CD4-positive, alpha-beta T cell treated with Interleukin-6 at 100 ng/mL for 8 hours (primary cell): ENCODE data around the gene KCNH6.

Experiments
- DNase-seq: peaks from one replicate; pipeline ENCODE4 v3.0.0-alpha.2; 2020; ENCODE audit warnings: mixed read lengths, low spot score

Gene KCNH6

DNA sequence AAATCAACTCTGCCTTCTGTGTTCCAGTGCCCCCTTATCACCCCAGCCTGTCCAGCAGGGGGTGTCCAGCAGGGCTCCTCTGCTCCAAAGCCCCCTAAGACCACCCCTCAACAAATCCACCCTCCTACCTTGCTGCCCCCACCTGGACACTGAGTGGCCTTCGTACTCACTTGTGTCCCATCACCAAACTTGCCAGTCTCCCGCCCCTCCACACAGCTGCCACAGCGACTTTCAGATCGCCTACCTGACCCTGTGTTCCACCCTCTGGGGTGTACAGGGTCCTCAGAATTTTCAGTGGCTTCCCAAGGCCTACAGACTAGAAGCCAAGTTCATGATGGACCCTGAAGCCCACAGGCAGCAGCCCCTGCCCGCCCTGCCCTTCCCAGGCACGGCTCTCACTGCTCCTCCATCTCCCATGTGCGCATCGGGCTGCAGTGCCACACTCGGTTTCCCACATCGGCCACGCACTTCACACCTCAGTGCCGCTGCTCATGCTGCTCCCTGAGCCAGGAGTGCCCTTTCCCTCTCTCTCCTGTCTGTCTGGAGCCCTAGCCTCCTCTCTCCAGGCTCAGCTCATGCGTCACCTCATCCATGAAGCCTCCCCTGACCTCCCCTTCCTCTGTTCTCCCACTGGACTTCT lies 11.8 kb downstream of the KCNH6 start:
- no peak for DNase-seq

DNA sequence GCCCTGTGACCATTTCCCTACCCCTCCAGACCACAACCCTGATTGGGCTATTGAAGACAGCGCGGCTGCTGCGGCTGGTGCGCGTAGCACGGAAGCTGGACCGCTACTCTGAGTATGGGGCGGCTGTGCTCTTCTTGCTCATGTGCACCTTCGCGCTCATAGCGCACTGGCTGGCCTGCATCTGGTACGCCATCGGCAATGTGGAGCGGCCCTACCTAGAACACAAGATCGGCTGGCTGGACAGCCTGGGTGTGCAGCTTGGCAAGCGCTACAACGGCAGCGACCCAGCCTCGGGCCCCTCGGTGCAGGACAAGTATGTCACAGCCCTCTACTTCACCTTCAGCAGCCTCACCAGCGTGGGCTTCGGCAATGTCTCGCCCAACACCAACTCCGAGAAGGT lies 12.5 kb downstream of the KCNH6 start:
- no peak for DNase-seq

DNA sequence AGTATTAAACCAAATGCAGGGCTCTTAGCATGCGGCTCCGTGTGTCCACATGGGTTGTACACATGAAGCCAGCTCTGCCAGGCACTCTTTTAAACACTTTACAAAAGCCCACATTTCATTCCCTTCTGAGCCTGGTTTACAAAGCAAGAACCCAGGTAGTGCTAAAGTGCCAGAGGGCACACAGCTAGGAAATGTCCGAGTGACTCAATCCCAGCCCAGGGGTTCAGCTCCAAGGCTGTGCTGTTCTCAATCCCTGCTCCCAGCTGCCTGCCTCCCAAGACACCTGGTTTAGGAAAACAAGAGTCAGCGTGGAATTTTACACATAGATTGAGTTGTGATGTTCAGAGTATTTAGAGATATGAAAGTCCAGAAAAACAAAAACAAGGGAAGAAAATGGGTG lies 13.8 kb downstream of the KCNH6 start:
- DNase-seq = no peak

DNA sequence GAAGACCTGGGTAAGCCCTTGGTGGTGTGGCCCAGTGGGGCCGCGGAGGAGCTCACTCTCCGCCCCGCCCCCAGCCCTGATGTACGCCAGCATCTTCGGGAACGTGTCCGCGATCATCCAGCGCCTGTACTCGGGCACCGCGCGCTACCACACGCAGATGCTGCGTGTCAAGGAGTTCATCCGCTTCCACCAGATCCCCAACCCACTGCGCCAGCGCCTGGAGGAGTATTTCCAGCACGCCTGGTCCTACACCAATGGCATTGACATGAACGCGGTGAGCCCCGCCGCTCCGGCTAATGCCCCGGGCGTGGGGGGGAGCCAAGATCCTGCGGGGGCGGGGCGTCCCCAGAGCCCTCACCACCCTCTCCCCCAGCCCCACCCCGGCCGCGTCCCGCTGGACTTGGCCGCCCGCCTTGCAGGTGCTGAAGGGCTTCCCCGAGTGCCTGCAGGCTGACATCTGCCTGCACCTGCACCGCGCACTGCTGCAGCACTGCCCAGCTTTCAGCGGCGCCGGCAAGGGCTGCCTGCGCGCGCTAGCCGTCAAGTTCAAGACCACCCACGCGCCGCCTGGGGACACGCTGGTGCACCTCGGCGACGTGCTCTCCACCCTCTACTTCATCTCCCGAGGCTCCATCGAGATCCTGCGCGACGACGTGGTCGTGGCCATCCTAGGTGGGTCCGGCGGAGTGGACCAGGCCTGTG lies 15.0 kb downstream of the KCNH6 start:
- DNase-seq = no peak

DNA sequence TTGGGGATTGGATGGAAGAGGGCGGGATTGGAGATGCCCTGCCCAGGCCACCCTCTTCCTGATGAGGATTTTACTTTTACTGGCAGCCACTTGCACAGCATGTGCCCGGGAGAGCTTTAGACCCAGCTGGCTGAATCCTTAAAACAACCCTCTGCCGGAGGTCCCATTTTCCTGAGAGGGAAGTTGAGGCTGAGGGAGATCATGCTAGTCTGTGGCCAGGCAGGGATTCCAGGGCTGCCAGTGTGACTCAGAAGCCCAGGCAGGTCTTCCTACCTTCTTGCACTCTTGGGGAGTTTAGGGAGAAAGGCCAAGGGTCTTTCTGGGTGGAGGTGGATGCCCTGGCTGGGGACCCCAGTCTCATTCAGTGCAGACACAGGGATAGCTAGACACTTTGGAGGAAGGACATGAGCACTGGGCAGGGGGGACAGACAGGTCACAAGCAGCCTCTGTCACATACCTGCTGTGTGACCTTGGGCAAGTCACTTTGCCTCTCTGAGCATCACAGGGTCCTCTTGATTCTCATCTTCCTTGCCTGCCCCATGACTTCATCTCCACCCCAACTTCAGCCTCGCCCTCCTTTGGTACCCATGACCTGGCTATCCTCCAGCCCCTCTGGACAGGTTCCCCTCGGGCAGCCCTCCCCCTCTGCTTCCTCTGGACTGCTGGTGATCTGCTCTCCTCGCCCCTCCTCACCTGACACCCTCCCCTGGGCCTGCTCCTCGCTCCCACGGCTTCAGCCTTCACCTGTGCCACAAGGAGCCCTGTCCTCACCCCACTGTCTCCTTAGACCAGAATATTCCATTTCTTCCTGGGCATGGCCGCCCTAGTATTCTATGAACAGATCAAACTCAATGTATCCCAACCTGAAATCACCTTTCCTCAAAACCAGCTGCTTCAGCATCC lies 15.8 kb downstream of the KCNH6 start:
- no peak for DNase-seq

DNA sequence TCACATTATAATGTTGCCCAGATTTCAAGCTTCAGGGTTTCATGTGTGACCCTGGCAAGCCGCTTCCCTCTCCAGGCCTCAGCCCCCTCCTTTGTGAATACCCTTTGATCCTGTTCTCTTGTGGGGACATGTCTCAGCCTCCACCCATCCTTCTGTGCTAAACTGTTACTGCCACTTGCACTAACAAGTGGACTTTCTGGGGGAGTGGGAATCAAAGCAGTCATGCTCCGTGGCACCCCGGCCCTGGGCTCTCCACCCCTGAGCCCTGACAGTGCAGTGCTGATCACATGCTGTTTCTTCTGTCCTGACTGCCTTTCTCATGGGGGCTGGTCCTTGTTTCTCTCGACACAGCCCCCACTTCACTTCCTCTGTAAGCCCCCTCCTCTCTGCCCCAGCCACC lies 17.4 kb downstream of the KCNH6 start:
- DNase-seq = no peak

DNA sequence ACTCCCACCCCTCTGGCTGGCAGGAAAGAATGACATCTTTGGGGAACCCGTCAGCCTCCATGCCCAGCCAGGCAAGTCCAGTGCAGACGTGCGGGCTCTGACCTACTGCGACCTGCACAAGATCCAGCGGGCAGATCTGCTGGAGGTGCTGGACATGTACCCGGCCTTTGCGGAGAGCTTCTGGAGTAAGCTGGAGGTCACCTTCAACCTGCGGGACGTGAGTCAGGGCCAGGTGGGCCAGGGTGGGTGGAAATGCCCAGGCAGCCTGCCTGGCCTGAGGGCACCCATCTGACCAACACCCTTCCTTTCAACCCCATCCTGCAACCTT lies 19.0 kb downstream of the KCNH6 start:
- DNase-seq = no peak

DNA sequence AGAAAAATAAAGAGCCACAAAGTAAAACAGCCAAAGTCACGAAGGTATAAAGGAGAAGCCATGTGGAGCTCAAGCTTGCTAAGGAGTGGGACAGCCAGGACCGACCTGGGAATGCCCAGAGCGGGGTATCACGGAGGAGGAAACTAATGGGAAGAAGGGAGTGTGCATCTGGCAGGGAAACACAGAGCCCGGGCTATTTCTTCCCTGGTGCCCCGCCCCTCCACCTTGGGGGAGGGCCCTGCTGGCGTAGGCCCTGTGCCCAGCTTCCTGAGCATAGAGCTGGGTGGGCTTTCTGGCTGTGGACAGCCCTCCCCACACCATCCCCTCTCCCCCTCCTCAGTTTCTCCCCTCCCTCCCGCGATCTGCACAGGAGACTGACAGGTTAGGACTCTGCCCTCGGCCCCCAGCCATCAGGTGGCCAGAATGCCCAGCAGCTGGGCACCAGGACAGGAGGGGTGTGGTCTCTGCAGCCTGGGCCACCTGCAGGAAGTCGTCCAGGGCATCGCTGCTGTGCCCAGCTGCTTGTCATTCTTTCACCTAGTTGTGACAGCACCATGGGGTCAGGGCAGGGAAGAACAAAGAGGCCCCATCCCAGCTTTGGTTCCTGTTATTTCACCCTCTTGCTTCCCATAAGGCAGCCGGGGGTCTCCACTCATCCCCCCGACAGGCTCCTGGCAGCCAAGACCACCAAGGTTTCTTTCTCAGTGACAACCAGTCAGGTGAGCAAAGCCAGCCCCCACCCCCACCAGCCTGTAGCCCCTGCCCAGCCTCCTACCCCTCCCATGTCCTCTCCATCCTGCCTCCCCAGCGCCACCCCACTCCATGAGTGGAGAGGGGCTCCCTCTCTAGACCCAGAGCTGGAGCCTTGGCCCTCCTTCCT lies 20.0 kb downstream of the KCNH6 start:
- DNase-seq = no peak

DNA sequence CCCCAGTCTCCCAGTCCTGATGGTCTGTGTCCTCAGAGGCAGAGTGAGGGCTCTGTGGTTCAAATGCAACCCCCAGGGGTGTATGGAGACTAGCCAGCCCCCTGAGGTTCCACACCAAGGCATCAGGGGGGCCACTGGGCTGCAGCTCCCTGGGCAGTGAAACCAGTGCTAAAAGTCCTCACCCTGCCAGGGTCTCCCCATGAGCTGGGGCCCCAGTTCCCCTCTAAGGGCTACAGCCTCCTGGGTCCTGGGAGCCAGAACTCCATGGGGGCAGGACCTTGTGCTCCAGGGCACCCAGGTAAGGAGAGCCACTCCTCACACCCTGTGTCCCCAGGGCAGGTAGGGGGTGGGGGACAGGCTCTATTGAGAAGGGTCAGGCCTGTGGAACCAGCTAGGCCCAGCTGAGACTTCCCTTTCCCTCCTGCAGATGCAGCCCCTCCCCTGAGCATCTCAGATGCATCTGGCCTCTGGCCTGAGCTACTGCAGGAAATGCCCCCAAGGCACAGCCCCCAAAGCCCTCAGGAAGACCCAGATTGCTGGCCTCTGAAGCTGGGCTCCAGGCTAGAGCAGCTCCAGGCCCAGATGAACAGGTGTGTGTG lies 20.8 kb downstream of the KCNH6 start:
- DNase-seq = no peak

DNA sequence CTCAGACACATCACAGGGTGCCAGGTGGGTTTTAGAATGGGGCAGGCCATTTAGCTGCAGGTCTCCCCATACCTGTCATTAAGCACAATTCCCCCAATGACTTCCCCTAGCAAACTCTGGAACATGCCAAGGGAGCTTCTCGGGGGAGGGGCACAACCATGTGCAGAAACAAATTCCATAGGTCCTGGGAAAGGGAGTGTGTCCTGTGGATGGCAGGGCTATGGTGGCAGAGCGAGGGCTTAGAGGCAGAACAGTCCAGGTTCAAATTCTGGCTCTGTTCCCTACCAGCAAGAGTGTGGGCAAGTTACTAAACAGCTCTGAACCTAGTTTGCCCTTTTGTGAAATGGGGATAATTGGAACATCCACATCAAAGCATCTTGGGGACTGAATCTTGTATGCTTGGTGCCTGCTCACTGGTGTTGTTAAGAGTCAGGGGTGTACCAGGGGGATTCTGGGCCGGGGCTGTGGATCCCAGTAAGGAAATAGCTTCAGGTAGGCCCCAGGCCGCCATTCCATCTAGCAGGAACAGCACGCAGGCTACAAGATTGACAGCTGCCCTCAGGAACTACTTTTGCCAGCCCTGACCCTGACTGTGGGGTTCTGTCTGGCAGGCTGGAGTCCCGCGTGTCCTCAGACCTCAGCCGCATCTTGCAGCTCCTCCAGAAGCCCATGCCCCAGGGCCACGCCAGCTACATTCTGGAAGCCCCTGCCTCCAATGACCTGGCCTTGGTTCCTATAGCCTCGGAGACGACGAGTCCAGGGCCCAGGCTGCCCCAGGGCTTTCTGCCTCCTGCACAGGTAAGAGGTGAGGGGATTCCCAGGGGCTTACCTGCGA lies 21.5 kb downstream of the KCNH6 start:
- DNase-seq = no peak

DNA sequence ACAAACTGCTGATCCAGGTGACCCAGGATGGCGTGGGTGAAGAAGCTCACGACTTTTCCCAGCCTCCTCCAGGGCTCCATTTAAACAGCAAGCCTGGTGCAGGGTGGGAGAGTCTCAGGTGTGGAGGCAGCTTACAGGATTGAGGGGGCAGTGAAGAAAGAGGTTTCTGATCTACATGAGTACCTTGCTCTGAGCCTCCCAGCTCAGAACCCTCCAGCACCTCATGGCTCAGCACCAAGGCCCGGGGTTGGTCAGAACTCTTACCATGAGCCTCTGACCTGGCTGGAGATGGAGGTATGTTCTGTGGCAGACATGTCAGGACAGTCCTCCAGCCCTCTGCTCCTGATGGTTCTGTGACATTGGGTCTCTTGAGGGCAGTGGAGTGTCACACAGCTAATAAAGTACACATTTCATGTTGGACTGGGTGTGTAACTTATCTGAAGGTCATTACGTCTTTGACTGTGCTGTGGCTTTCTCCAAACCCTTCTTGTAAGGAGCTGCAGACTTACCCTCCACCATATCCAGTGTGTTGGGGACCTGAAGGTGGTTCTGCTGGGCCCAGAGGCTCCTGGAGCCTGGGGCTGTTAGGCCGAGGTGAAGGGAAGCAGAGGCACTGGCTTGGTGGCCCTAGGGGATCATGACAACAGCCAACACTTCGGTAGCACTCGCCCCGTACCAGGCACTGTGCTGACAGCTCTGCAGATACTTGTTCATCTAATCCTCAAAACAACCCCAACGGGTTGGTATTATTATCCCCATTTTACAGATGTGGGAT lies 23.3 kb downstream of the KCNH6 start:
- no peak for DNase-seq

DNA sequence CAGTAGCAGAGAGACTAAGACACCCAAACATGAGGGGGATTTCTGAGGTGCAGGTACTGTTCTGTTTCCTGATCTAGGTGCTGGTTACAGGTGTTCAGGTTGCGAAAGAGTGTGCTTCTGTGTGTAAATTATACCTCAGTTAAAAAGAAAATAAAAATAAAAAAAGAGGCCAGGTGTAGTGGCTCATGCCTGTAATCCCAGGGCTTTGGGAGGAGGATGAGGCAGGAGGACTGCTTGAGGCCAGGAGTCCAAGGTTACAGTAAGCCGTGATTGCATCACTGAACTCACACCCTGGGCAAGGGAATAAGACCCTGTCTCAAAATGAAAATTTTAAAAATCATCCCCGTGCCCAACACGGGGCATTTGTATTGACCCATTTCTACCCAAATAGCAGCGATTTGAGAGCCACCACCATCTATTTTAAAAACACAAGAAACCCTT lies 23.9 kb downstream of the KCNH6 start:
- DNase-seq = no peak

DNA sequence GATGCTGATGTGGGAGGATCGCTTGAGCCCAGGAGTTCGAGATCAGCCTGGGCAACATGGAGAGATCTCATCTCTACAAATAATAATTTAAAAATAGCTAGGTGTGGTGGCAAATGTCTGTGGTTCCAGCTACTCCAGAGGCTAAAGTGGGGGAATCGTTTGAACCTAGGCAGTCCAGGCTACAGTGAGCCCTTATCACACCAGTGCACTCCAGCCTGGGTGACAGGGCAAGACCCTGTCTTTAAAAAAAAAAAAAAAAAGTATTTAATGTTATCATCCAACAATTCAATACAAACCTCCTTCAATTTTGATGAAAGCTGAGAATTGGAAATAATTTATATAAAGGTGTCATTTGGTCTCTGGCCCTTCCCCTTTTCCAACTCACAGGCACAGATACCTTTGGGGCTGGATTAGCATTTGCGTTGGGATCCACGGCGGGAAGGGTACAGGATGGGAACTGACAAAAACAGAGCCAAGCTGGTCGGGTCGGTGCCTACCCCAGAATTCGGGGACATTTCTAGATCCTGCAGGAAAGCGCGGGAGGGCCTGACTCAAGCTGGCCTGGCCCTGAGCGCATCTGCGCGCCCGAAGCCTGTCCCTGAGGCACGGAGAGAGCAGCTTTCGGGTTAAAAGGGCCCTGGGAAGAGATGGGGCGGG lies 26.3 kb downstream of the KCNH6 start:
- no peak for DNase-seq

DNA sequence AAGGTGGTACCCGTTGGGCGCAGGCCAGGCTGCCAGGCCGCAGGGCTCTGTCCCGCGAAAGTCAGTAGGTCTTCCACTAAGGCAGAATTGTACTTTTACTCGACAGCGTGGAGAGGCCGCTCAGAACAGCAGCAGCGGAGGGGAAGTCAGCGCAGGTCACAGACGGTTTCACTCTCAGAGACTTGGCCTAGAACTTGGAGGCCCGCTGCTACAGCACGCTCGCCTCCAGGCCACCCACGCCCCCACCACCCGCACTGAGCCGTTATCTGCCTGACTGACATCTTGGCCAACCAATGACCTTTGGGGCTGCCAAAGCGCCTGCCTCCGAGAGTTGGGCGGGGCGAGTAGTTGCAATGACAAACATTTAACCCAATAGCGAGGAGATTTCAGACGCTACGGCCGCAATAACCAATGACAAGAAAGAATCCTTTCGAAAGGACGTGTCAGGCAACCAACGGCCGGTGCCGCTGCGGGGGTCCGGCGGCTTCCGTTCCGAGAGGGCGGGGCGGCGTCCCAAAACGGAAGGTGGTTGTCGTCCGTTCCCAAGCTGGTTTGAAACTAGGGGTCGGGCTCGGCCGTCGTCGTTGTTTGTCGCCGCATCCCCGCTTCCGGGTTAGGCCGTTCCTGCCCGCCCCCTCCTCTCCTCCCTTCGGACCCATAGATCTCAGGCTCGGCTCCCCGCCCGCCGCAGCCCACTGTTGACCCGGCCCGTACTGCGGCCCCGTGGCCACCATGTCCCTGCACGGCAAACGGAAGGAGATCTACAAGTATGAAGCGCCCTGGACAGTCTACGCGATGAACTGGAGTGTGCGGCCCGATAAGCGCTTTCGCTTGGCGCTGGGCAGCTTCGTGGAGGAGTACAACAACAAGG lies 27.0 kb downstream of the KCNH6 start, which contains the start of gene DCAF7:
TSS of gene DCAF7 (plus strand) at position 532 of the 871 bp plus-strand sequence. CDS start at position 733, 201 bp downstream.
- peak; percentile 99 for DNase-seq

DNA sequence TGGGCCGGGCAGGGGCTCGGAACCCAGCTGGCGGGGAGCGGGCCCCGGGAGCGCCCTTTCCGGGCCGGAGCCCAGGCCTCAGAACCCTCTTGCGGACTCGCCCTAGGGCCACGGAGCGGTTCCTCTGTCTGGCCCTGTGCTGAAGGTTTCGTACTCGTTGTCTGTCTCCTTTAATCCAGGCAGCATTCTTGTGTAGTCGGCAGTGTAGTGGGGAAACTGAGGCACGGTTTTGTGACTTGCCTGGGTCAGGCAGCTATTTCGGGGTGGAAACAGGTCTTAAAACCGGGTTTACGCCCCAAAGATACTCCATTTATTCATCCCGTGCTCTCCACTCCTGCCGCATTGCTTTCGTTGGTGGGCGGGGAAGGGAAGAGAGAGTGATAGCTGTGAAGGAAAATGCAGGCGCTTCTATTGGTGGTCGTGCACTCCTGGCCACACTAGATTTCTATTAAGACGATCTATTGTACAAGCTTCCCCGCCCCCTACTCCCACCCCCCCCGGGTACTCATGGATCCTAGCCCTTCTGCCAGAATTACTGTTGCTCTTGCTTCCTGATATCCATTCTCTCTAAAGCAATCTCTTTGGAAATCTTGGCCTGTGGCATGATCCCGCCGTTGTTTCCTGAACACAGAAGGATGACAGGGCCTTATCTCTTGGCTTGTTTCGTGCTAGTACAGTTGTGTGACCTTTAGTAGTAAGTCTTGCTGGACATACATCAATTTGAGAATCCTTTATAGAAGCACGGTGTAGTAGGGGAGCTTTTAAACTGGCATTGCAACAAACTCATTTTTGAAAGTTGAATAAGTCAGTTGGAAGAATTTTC lies 27.9 kb downstream of the KCNH6 start:
- no peak for DNase-seq

DNA sequence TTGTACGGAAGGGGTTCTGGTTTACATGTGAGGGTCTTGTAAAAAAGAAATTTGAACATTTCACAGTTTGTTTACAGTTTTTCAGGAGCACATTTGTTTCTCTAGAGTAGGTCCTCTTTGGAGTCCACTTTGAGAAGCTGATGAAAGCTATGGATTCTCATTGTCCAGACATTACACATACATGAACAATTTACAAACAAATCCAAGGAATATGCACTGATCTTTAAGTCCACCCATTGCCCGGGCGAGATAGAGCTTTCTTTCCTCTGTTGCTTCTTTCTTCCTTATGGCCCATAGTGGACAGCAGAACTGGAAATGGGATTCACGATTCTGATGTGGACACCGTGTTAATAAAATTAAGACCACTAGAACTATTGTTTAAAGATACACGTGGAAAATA lies 29.1 kb downstream of the KCNH6 start:
- DNase-seq = no peak

DNA sequence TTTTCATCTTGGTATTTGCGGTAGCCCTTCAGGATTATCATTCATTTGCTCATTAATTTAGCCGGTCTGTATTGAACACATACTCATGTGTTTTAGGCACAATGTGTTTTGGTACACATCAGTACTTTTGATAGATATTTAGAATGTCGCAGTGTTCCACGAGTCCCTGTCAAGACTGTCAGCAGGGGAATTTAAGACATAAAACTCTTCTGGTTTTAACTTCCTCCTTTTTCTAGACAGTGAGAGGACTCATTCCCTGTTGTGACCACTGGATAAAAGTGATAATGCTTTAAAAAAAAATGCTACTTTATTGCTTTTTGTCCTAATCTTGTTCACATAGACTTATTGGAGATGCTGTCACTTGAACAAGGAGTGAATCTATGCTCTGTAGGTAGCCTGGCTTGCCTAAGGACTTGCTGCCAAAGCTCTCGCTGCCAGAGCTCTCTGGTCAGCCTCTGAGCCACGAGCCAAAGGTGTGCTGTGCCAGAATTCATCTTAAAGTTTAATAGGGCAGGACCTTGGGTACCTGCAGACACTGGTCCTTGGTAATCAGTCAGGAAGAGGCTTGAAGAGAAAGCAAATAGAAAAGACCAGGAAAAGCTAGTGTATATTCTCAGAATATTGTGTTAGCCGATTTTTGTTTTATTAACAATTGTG lies 32.5 kb downstream of the KCNH6 start:
- DNase-seq = no peak
